CD4-positive, alpha-beta memory T cell (primary cell): Measurements from ENCODE around the gene CNGA4. TPM values are rescaled to one million over a fixed set of nuclear protein-coding genes. Genes with fewer than 3 reads are reported as not detected.
A peak's percentile ranks its signal among the peaks of the same experiment; 100 is the strongest.

ENCODE experiments used
- CTCF ChIA-PET: fragments of 350-600 bp; sonication (Branson Sonifier 250); formaldehyde crosslinking; loops from one replicate; lab custom pipeline; 2021; ENCODE audit warnings: inconsistent platforms; ENCODE audit not compliant: partially characterized antibody; lab: Charles Lee
- POLR2A ChIA-PET: fragments of 350-600 bp; sonication (Branson Sonifier 250); formaldehyde crosslinking; loops from one replicate; lab custom pipeline; 2021; ENCODE audit not compliant: partially characterized antibody; lab: Charles Lee
- DNase-seq, 5 donors: peaks; one replicate each; pipeline versions ENCODE4 v3.0.0 to v3.0.0-alpha.2; 2020 to 2022; ENCODE audit warnings: mixed read lengths in 1 of 5
- H3K27ac ChIP-seq: one replicate; pipeline ENCODE4 v1.7.0; 2013; ENCODE audit warnings: low read depth, low read length
- H3K27me3 ChIP-seq: 2 replicates; pipeline ENCODE4 v1.7.0; 2013; ENCODE audit warnings: mild to moderate bottlenecking, low read length, moderate library complexity; ENCODE audit not compliant: insufficient read depth
- H3K36me3 ChIP-seq: 2 replicates; pipeline ENCODE4 v1.7.0; 2013; ENCODE audit warnings: mild to moderate bottlenecking, low read length, moderate library complexity; ENCODE audit not compliant: insufficient read depth
- H3K4me1 ChIP-seq: 2 replicates; pipeline ENCODE4 v1.7.0; 2013; ENCODE audit warnings: mild to moderate bottlenecking, low read length, moderate library complexity; ENCODE audit not compliant: insufficient read depth
- H3K4me3 ChIP-seq, 2 donors: one replicate each; pipeline ENCODE4 v1.7.0; 2013; ENCODE audit warnings: low read length in 2 of 2, mild to moderate bottlenecking in 1 of 2
- H3K9me3 ChIP-seq, 2 donors: one replicate each; pipeline ENCODE4 v1.7.0; 2013; ENCODE audit warnings: low read length in 2 of 2, control low read depth in 1 of 2; ENCODE audit not compliant: control insufficient read depth in 1 of 2
- H3K27ac Mint-ChIP-seq, 7 donors: one replicate each; pipeline ENCODE4 v1.8.0; 2020 to 2021; ENCODE audit warnings: mixed read lengths in 7 of 7, mild to moderate bottlenecking in 6 of 7, inconsistent platforms in 3 of 7, moderate library complexity in 3 of 7
- H3K27me3 Mint-ChIP-seq, 2 donors: one replicate each; pipeline ENCODE4 v1.8.0; 2020 to 2021; ENCODE audit warnings: mixed read lengths in 2 of 2
- H3K36me3 Mint-ChIP-seq, 2 donors: one replicate each; pipeline ENCODE4 v1.8.0; 2020 to 2021; ENCODE audit warnings: mixed read lengths in 2 of 2, inconsistent platforms in 1 of 2, mild to moderate bottlenecking in 1 of 2
- H3K4me1 Mint-ChIP-seq, 4 donors: one replicate each; pipeline ENCODE4 v1.8.0; 2020 to 2021; ENCODE audit warnings: mixed read lengths in 4 of 4, mild to moderate bottlenecking in 1 of 4
- H3K4me3 Mint-ChIP-seq, 8 donors: one replicate each; pipeline ENCODE4 v1.8.0; 2020 to 2021; ENCODE audit warnings: mixed read lengths in 8 of 8, mild to moderate bottlenecking in 7 of 8, moderate library complexity in 6 of 8, inconsistent platforms in 3 of 8
- H3K9me3 Mint-ChIP-seq, 8 donors: one replicate each; pipeline ENCODE4 v1.8.0; 2020 to 2021; ENCODE audit warnings: mixed read lengths in 8 of 8, mild to moderate bottlenecking in 5 of 8, inconsistent platforms in 3 of 8, moderate library complexity in 1 of 8
- intact Hi-C: fragments of 100-400 bp; cut with micrococcal nuclease; formaldehyde crosslinking; loops from one replicate; pipeline ENCODE4 v1.15.1; 2023
- polyA plus RNA-seq, 2 donors: library from polyadenylated mRNA; unstranded; fragments of 300-500 nt; fragmentation: Illumina TruSeq; gene quantifications; one replicate each; pipeline ENCODE4 v1.2.3, GENCODE V29; 2021
- total RNA-seq, 2 experiments: library from RNA; stranded (reverse); gene quantifications; one replicate each; pipeline ENCODE4 v1.2.3, GENCODE V29; 2021

The CNGA4 gene
- total and polyA plus RNA-seq, 4 experiments from 2014 or later: 0.58 to 0.61 TPM; not detected in 2

- DNase-seq: no peak
- H3K4me1 ChIP-seq: no peaks in the 10 kb centered on the region
- H3K27me3 ChIP-seq: no peaks in the 10 kb centered on the region
- H3K27ac Mint-ChIP-seq: no peak overlapping the region
- H3K27ac ChIP-seq: no peak overlapping the region
- H3K36me3 ChIP-seq: peaks cover 24% of the 10 kb centered on the region
- peaks cover 13 to 46% of the 10 kb centered on the region in 2 donors for H3K36me3 Mint-ChIP-seq
- no peak overlapping the region for H3K4me3 ChIP-seq
- no peaks in the 10 kb centered on the region for H3K9me3 ChIP-seq
- ChIA-PET CTCF (no interaction called here), POLR2A (no interaction called here)
- no peaks in the 10 kb centered on the region for H3K27me3 Mint-ChIP-seq
- H3K9me3 Mint-ChIP-seq: no peaks in the 10 kb centered on the region
- intact Hi-C loops: no loop called here
- H3K4me1 Mint-ChIP-seq: peaks cover 0 to 11% (median 6%) of the 10 kb centered on the region in 4 donors
- no peak overlapping the region for H3K4me3 Mint-ChIP-seq
Observed at GRCh38 chr11:6209801-6210200, 29.1 kb upstream of the CNGA4 start.

GRCh38 chr11:6210274-6210955 lies 28.5 kb upstream of the CNGA4 start:
- Mint-ChIP-seq H3K36me3 (peaks cover 13 to 46% of the 10 kb centered on the region in 2 donors), H3K27ac (no peak overlapping the region)

GRCh38 chr11:6214530-6214929 lies 24.4 kb upstream of the CNGA4 start:
- no peaks in the 10 kb centered on the region for H3K9me3 ChIP-seq
- CTCF ChIA-PET: no interaction called here
- Mint-ChIP-seq H3K4me3 (no peak overlapping the region), H3K27ac (no peak overlapping the region), H3K36me3 (peaks cover 30 to 57% of the 10 kb centered on the region in 2 donors), H3K9me3 (no peaks in the 10 kb centered on the region), H3K27me3 (no peaks in the 10 kb centered on the region), H3K4me1 (peaks cover 2 to 6% (median 4%) of the 10 kb centered on the region in 4 donors)
- H3K27me3 ChIP-seq: no peaks in the 10 kb centered on the region
- intact Hi-C loops: no loop called here
- peaks cover 51% of the 10 kb centered on the region for H3K36me3 ChIP-seq
- H3K4me3 ChIP-seq: no peak overlapping the region
- no peaks in the 10 kb centered on the region for H3K4me1 ChIP-seq
- no peak for DNase-seq
- POLR2A ChIA-PET: no interaction called here
- H3K27ac ChIP-seq: no peak overlapping the region

More at GRCh38 chr11:6210274-6210955, 28.5 kb upstream of the CNGA4 start:
- H3K27ac ChIP-seq: no peak overlapping the region
- no peaks in the 10 kb centered on the region for H3K27me3 ChIP-seq
- Mint-ChIP-seq H3K4me3 (no peak overlapping the region), H3K27me3 (no peaks in the 10 kb centered on the region), H3K4me1 (peaks cover 0 to 4% (median under 1%) of the 10 kb centered on the region in 4 donors), H3K9me3 (no peaks in the 10 kb centered on the region)
- intact Hi-C loops: no loop called here
- no peak for DNase-seq
- H3K36me3 ChIP-seq: peaks cover 24% of the 10 kb centered on the region
- no peak overlapping the region for H3K4me3 ChIP-seq
- H3K4me1 ChIP-seq: no peaks in the 10 kb centered on the region
- CTCF ChIA-PET: no interaction called here
- H3K9me3 ChIP-seq: no peaks in the 10 kb centered on the region
- POLR2A ChIA-PET: no interaction called here

- Mint-ChIP-seq H3K27me3 (no peaks in the 10 kb centered on the region), H3K9me3 (no peaks in the 10 kb centered on the region), H3K4me1 (peaks cover 9 to 17% (median 12%) of the 10 kb centered on the region in 4 donors), H3K27ac (peak overlapping the region in 1 of 7 donors; percentile 44), H3K36me3 (peaks cover 39 to 61% of the 10 kb centered on the region in 2 donors), H3K4me3 (no peak overlapping the region)
- no peak for DNase-seq
- no peaks in the 10 kb centered on the region for H3K9me3 ChIP-seq
- POLR2A ChIA-PET: no interaction called here
- intact Hi-C loops: no loop called here
- H3K27me3 ChIP-seq: no peaks in the 10 kb centered on the region
- peaks cover 63% of the 10 kb centered on the region for H3K36me3 ChIP-seq
- H3K27ac ChIP-seq: no peak overlapping the region
- no peaks in the 10 kb centered on the region for H3K4me1 ChIP-seq
- H3K4me3 ChIP-seq: no peak overlapping the region
- CTCF ChIA-PET: no interaction called here
Observed at GRCh38 chr11:6216501-6216900, 22.4 kb upstream of the CNGA4 start.

GRCh38 chr11:6217722-6218121 lies 21.2 kb upstream of the CNGA4 start:
- Mint-ChIP-seq H3K4me1 (peaks cover 9 to 17% (median 12%) of the 10 kb centered on the region in 4 donors), H3K4me3 (no peak overlapping the region), H3K36me3 (peaks cover 52 to 72% of the 10 kb centered on the region in 2 donors), H3K27me3 (no peaks in the 10 kb centered on the region), H3K9me3 (no peaks in the 10 kb centered on the region), H3K27ac (no peak overlapping the region)
- ChIA-PET CTCF (no interaction called here), POLR2A (no interaction called here)
- Histone ChIP-seq H3K4me1 (no peaks in the 10 kb centered on the region), H3K36me3 (peaks cover 70% of the 10 kb centered on the region), H3K27me3 (no peaks in the 10 kb centered on the region), H3K4me3 (no peak overlapping the region), H3K9me3 (no peaks in the 10 kb centered on the region), H3K27ac (no peak overlapping the region)
- intact Hi-C loops: no loop called here
- DNase-seq: no peak

GRCh38 chr11:6219359-6219758 lies 19.5 kb upstream of the CNGA4 start:
- H3K4me3 Mint-ChIP-seq: no peak overlapping the region

GRCh38 chr11:6223854-6224253 lies 15.0 kb upstream of the CNGA4 start:
- DNase-seq: no peak
- H3K4me3 ChIP-seq: no peak overlapping the region
- peaks cover 50% of the 10 kb centered on the region for H3K36me3 ChIP-seq
- H3K9me3 ChIP-seq: no peaks in the 10 kb centered on the region
- H3K4me1 ChIP-seq: no peaks in the 10 kb centered on the region
- H3K27ac ChIP-seq: no peak overlapping the region
- ChIA-PET POLR2A (no interaction called here), CTCF (no interaction called here)
- H3K27me3 ChIP-seq: no peaks in the 10 kb centered on the region
- Mint-ChIP-seq H3K9me3 (no peaks in the 10 kb centered on the region), H3K4me3 (no peak overlapping the region), H3K27me3 (no peaks in the 10 kb centered on the region), H3K4me1 (peaks cover 28 to 48% (median 36%) of the 10 kb centered on the region in 4 donors), H3K36me3 (peaks cover 46 to 64% of the 10 kb centered on the region in 2 donors), H3K27ac (no peak overlapping the region)
- intact Hi-C loops: no loop called here

More at GRCh38 chr11:6219359-6219758, 19.5 kb upstream of the CNGA4 start:
- Histone ChIP-seq H3K4me3 (no peak overlapping the region), H3K27ac (no peak overlapping the region), H3K9me3 (no peaks in the 10 kb centered on the region), H3K36me3 (peaks cover 72% of the 10 kb centered on the region), H3K27me3 (no peaks in the 10 kb centered on the region), H3K4me1 (no peaks in the 10 kb centered on the region)
- CTCF ChIA-PET: no interaction called here
- peaks cover 9 to 17% (median 12%) of the 10 kb centered on the region in 4 donors for H3K4me1 Mint-ChIP-seq
- no peaks in the 10 kb centered on the region for H3K9me3 Mint-ChIP-seq
- H3K36me3 Mint-ChIP-seq: peaks cover 57 to 82% of the 10 kb centered on the region in 2 donors
- DNase-seq: no peak
- H3K27me3 Mint-ChIP-seq: no peaks in the 10 kb centered on the region
- peak overlapping the region in 4 of 7 donors; percentile 9 to 84 (median 60) for H3K27ac Mint-ChIP-seq
- intact Hi-C loops: no loop called here
- POLR2A ChIA-PET: no interaction called here
